Loucy (cell line): ENCODE results near the gene NDUFAB1.

Experiments used
- EZH2phosphoT487 ChIP-seq: fragments of 200-600 bp; IDR thresholded peaks from 2 replicates; pipeline ENCODE4 v1.6.1; 2018; ENCODE audit warnings: antibody characterized with exemption, mild to moderate bottlenecking, moderate library complexity, borderline replicate concordance
- TF ChIP-seq, protein P1 (sequence below): fragments of 200-600 bp; sonication (generic); conservative IDR thresholded peaks from 2 replicates; pipeline ENCODE4 v1.5.1; 2014; ENCODE audit warnings: mild to moderate bottlenecking, antibody characterized with exemption, low read length

DNA sequence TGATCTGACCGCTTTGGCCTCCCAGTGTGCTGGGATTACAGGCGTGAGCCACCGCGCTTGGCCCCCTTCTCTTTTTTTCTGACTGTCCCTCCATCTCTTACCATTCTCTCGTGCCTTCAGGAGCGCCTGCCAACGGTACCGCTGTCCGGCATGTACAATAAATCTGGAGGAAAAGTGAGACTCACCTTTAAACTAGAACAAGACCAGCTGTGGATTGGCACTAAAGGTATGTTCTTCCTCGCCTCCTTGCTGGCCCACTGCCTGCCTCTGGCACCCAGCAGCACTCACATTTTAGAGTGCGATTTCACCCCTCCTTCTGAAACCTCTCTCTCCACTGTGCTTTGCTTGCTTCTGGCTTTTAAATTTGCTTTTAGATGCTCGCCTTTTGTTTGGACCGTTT, 33.6 kb downstream of the NDUFAB1 start:
- TF ChIP-seq, protein P1, sequence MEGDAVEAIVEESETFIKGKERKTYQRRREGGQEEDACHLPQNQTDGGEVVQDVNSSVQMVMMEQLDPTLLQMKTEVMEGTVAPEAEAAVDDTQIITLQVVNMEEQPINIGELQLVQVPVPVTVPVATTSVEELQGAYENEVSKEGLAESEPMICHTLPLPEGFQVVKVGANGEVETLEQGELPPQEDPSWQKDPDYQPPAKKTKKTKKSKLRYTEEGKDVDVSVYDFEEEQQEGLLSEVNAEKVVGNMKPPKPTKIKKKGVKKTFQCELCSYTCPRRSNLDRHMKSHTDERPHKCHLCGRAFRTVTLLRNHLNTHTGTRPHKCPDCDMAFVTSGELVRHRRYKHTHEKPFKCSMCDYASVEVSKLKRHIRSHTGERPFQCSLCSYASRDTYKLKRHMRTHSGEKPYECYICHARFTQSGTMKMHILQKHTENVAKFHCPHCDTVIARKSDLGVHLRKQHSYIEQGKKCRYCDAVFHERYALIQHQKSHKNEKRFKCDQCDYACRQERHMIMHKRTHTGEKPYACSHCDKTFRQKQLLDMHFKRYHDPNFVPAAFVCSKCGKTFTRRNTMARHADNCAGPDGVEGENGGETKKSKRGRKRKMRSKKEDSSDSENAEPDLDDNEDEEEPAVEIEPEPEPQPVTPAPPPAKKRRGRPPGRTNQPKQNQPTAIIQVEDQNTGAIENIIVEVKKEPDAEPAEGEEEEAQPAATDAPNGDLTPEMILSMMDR: no peak
- no peak for TF ChIP-seq EZH2phosphoT487
